ENCODE results near the gene CDRT4. TPM values are rescaled to one million over a fixed set of nuclear protein-coding genes. Genes with fewer than 3 reads are reported as not detected.

The CDRT4 gene
- total RNA-seq, 1 experiment from 2014 or later, result 17.9 TPM

GRCh38 chr17:15485045-15485444 lies 17.6 kb upstream of the CDRT4 start:
- no TSS peak for BruUV-seq (replicated peaks)
- H3K36me3 ChIP-seq (ENCODE audit: low read depth), result no peaks in the 10 kb centered on the region
- DNase-seq, result no peak
- no peak overlapping the region for H3K27ac ChIP-seq
- no peaks in the 10 kb centered on the region for H3K9me3 ChIP-seq (ENCODE audit: insufficient read depth, low read depth)
- ChIA-PET POLR2A (ENCODE audit: unreplicated experiment) (no interaction called here), CTCF (no interaction called here)
- no peaks in the 10 kb centered on the region for H3K4me1 ChIP-seq (replicated peaks; ENCODE audit: insufficient read depth)
- no peaks in the 10 kb centered on the region for H3K9me2 ChIP-seq (ENCODE audit: insufficient read depth)
- H3K4me3 ChIP-seq, result no peak overlapping the region
- H2AFZ ChIP-seq, result no peak overlapping the region
- H3F3A ChIP-seq (ENCODE audit: insufficient read depth, low read depth), result no peaks in the 10 kb centered on the region
- H3K79me2 ChIP-seq (ENCODE audit: low read depth), result no peaks in the 10 kb centered on the region
- intact Hi-C loops (cut with micrococcal nuclease; ENCODE audit: unreplicated experiment), result no loop called here
- H3K27me3 ChIP-seq (ENCODE audit: insufficient read depth, low read depth), result no peaks in the 10 kb centered on the region
- no peak overlapping the region for H3K4me2 ChIP-seq
- H4K20me1 ChIP-seq (ENCODE audit: insufficient read depth), result no peaks in the 10 kb centered on the region
- TF ChIP-seq, protein P1, sequence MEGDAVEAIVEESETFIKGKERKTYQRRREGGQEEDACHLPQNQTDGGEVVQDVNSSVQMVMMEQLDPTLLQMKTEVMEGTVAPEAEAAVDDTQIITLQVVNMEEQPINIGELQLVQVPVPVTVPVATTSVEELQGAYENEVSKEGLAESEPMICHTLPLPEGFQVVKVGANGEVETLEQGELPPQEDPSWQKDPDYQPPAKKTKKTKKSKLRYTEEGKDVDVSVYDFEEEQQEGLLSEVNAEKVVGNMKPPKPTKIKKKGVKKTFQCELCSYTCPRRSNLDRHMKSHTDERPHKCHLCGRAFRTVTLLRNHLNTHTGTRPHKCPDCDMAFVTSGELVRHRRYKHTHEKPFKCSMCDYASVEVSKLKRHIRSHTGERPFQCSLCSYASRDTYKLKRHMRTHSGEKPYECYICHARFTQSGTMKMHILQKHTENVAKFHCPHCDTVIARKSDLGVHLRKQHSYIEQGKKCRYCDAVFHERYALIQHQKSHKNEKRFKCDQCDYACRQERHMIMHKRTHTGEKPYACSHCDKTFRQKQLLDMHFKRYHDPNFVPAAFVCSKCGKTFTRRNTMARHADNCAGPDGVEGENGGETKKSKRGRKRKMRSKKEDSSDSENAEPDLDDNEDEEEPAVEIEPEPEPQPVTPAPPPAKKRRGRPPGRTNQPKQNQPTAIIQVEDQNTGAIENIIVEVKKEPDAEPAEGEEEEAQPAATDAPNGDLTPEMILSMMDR (conservative IDR thresholded peaks at IDR 0.05), result no peak
- TF ChIP-seq EZH2 (IDR thresholded peaks at IDR 0.05; ENCODE audit: low read depth), result no peak

DNA sequence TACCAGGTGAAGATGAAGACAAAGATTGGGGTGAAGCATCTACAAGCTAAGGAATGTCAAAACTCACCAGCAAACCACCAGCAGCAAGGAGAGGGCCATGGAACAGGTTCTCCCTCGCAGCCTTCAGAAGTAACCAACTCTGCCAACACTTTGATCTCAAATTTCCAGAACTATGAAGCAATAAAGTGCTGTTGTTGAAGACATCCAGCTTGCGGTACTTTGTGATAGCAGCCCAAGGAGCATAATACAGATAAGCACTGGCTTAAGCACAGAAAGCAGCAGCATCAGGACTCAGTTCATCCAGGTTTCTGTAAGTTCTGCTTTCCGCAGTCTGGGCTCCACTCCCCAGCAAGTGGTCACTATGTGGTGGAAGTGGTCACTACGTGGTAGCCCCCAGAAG lies 16.0 kb upstream of the CDRT4 start:
- CTCF ChIA-PET, result interaction anchor here (0.6 kb wide), 1 partner anchor 145 kb away, joined by 4 read pairs; no protein-coding TSS in a partner anchor
- BruUV-seq (replicated peaks), result no TSS peak

DNA sequence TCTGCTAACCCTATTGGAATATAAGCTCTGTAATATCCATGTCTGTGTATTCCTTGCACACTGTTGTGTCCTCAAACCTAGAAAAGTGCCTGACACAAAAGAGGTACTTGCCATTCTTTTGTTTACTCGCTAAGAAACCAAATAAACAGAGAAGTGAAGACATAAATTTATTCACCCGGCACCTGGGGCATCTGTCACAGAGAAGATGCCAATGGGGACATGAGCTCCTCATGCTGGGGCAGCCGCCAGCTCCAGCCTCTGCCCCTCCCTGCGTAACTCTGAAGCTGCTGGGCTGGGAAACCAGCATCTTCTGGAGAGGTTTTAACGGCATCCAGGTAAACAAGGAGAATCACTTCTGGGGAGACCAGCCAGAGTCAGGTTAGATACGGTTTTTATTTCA lies 15.1 kb upstream of the CDRT4 start:
- no peak for TF ChIP-seq EZH2 (IDR thresholded peaks at IDR 0.05; ENCODE audit: low read depth)
- TF ChIP-seq, protein P1 (conservative IDR thresholded peaks at IDR 0.05), result no peak
- no TSS peak for BruUV-seq (replicated peaks)
- H3K4me2 ChIP-seq, result no peak overlapping the region
- no peaks in the 10 kb centered on the region for H3K79me2 ChIP-seq (ENCODE audit: low read depth)
- CTCF ChIA-PET, result no interaction called here
- POLR2A ChIA-PET (ENCODE audit: unreplicated experiment), result no interaction called here
- intact Hi-C loops (cut with micrococcal nuclease; ENCODE audit: unreplicated experiment), result no loop called here
- no peaks in the 10 kb centered on the region for H4K20me1 ChIP-seq (ENCODE audit: insufficient read depth)
- no peak overlapping the region for H3K27ac ChIP-seq
- H3K4me3 ChIP-seq, result no peak overlapping the region
- no peaks in the 10 kb centered on the region for H3K9me2 ChIP-seq (ENCODE audit: insufficient read depth)
- no peak overlapping the region for H2AFZ ChIP-seq
- no peaks in the 10 kb centered on the region for H3K36me3 ChIP-seq (ENCODE audit: low read depth)
- H3K27me3 ChIP-seq (ENCODE audit: insufficient read depth, low read depth), result no peaks in the 10 kb centered on the region
- no peaks in the 10 kb centered on the region for H3F3A ChIP-seq (ENCODE audit: insufficient read depth, low read depth)
- no peaks in the 10 kb centered on the region for H3K4me1 ChIP-seq (replicated peaks; ENCODE audit: insufficient read depth)
- no peaks in the 10 kb centered on the region for H3K9me3 ChIP-seq (ENCODE audit: insufficient read depth, low read depth)
- no peak for DNase-seq

More for the DNA sequence above, 16.0 kb upstream of the CDRT4 start:
- Histone ChIP-seq H3K9me3 (ENCODE audit: insufficient read depth, low read depth) (no peaks in the 10 kb centered on the region), H3K4me3 (no peak overlapping the region), H3K4me1 (replicated peaks; ENCODE audit: insufficient read depth) (no peaks in the 10 kb centered on the region), H3K27me3 (ENCODE audit: insufficient read depth, low read depth) (no peaks in the 10 kb centered on the region), H3K79me2 (ENCODE audit: low read depth) (no peaks in the 10 kb centered on the region), H3K9me2 (ENCODE audit: insufficient read depth) (no peaks in the 10 kb centered on the region), H3K36me3 (ENCODE audit: low read depth) (no peaks in the 10 kb centered on the region), H3F3A (ENCODE audit: insufficient read depth, low read depth) (no peaks in the 10 kb centered on the region), H4K20me1 (ENCODE audit: insufficient read depth) (no peaks in the 10 kb centered on the region), H2AFZ (no peak overlapping the region), H3K4me2 (no peak overlapping the region), H3K27ac (no peak overlapping the region)
- POLR2A ChIA-PET (ENCODE audit: unreplicated experiment), result no interaction called here
- no peak for DNase-seq
- intact Hi-C loops (cut with micrococcal nuclease; ENCODE audit: unreplicated experiment), result no loop called here
- TF ChIP-seq EZH2 (IDR thresholded peaks at IDR 0.05; ENCODE audit: low read depth), result no peak
- TF ChIP-seq, protein P1 (conservative IDR thresholded peaks at IDR 0.05), result no peak

Data from PC-9 (cell line).